GM18868 (cell line): ENCODE data around the gene MMP24OS.
"Not testable (repeated sequence)": the region's sequence is repeated elsewhere in the genome, so short reads cannot be mapped to it uniquely, and the experiment has no call there.

Source experiments
- ATAC-seq: cut with Tn5 transposase; IDR thresholded peaks from one replicate; pipeline ENCODE4 v1.9.1; 2021; ENCODE audit warnings: mild to moderate bottlenecking, moderate library complexity; ENCODE audit not compliant: unreplicated experiment

The MMP24OS gene

GRCh38 chr20:35276408-35276807 lies 1.5 kb downstream of the MMP24OS start:
- no peak for ATAC-seq

- no peak for ATAC-seq
Observed at GRCh38 chr20:35275741-35276251, 2.1 kb downstream of the MMP24OS start.

GRCh38 chr20:35274172-35275092 lies 3.5 kb downstream of the MMP24OS start:
- no peak for ATAC-seq

- ATAC-seq = no peak
Observed at GRCh38 chr20:35273449-35274171, 4.3 kb downstream of the MMP24OS start.

- no peak for ATAC-seq
Observed at GRCh38 chr20:35271904-35272303, 6.0 kb downstream of the MMP24OS start.

- no peak for ATAC-seq
Observed at GRCh38 chr20:35271073-35271882, 6.6 kb downstream of the MMP24OS start.

- no peak for ATAC-seq
Observed at GRCh38 chr20:35270021-35270902, 7.7 kb downstream of the MMP24OS start.

- no peak for ATAC-seq
Observed at GRCh38 chr20:35269055-35269781, 8.7 kb downstream of the MMP24OS start.

GRCh38 chr20:35267092-35267491 lies 10.8 kb downstream of the MMP24OS start:
- no peak for ATAC-seq

GRCh38 chr20:35264755-35265154 lies 13.2 kb downstream of the MMP24OS start:
- no peak for ATAC-seq

- ATAC-seq = no peak
Observed at GRCh38 chr20:35263532-35264341, 14.2 kb downstream of the MMP24OS start.

GRCh38 chr20:35262731-35263531 lies 15.0 kb downstream of the MMP24OS start:
- ATAC-seq = not testable (repeated sequence)

- not testable (repeated sequence) for ATAC-seq
Observed at GRCh38 chr20:35262321-35262720, 15.6 kb downstream of the MMP24OS start.

- no peak for ATAC-seq
Observed at GRCh38 chr20:35260426-35260825, 17.5 kb downstream of the MMP24OS start.

GRCh38 chr20:35257175-35257909 lies 20.6 kb downstream of the MMP24OS start:
- no peak for ATAC-seq

GRCh38 chr20:35254448-35254999 lies 23.4 kb downstream of the MMP24OS start:
- no peak for ATAC-seq

- no peak for ATAC-seq
Observed at GRCh38 chr20:35253010-35253409, 24.9 kb downstream of the MMP24OS start.
